GM18858 (cell line): ENCODE results near the gene KLHL30.

Experiments
- ATAC-seq: cut with Tn5 transposase; IDR thresholded peaks from one replicate; pipeline ENCODE4 v1.9.1; 2021; ENCODE audit not compliant: unreplicated experiment

The KLHL30 gene

GRCh38 chr2:238172439-238172838, 34.0 kb downstream of the KLHL30 start:
- no peak for ATAC-seq

GRCh38 chr2:238173692-238174091, 35.2 kb downstream of the KLHL30 start:
- ATAC-seq, result no peak

- no peak for ATAC-seq
Observed at GRCh38 chr2:238174291-238174690, 35.8 kb downstream of the KLHL30 start.

DNA sequence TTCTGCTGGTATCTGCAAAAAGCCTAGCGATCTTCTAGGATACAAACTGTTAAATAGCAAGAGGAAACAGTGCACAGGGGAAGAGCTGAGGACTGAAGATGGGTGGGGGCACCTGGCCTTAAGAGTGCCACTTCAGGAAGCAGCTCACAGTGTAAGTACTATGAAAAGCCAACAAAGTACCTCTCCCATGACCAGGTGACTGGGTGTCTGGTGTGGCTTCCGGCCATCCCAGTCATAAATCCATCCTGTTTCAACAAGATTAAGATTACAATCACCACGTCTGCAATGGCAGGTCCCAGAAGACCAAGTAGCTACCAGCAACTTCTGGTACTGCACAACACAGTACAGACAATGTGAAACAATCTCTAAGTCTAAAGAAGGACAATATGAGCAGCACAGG, 36.2 kb downstream of the KLHL30 start:
- ATAC-seq, result no peak

DNA sequence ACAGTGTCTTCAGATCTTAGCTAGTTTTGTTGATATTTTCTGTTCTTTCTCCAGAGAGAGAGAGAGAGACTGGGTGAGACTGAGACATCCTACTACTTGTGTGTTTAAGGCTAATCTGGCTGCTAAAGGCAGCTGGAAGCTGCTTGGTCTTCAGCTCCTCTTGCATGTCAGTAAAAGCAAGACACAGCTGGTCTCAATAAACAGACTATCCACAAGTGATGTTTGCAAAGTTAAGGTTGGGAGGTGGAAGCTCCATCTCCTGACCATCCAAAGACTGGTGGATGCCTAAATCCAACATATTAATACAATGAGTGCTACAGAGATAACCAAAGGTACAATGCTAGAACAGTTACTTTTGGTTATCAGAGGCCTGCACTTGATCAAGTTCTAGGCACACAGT, 38.1 kb downstream of the KLHL30 start:
- ATAC-seq, result no peak

DNA sequence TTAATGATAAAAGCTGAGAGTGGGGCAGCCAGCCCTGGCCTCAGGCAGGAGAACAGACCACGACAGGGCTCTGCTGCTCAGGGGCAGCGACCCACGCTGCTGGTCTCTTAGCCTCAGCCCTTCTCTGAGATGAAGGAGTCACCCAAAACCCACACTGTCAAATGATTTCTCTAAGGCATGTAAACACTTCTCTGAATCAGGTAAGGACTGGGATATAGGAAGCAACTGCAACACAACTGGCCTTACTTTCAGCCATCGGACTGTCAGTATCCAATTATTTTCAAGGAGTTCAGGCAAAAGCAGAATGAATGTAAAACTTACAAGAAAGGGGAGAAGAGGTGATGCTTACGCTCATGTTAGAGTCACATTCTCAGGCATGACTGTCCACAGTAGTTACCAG, 42.1 kb downstream of the KLHL30 start:
- no peak for ATAC-seq

- no peak for ATAC-seq
Observed at GRCh38 chr2:238182362-238182761, 43.9 kb downstream of the KLHL30 start.

GRCh38 chr2:238183821-238184220, 45.4 kb downstream of the KLHL30 start:
- ATAC-seq, result no peak

DNA sequence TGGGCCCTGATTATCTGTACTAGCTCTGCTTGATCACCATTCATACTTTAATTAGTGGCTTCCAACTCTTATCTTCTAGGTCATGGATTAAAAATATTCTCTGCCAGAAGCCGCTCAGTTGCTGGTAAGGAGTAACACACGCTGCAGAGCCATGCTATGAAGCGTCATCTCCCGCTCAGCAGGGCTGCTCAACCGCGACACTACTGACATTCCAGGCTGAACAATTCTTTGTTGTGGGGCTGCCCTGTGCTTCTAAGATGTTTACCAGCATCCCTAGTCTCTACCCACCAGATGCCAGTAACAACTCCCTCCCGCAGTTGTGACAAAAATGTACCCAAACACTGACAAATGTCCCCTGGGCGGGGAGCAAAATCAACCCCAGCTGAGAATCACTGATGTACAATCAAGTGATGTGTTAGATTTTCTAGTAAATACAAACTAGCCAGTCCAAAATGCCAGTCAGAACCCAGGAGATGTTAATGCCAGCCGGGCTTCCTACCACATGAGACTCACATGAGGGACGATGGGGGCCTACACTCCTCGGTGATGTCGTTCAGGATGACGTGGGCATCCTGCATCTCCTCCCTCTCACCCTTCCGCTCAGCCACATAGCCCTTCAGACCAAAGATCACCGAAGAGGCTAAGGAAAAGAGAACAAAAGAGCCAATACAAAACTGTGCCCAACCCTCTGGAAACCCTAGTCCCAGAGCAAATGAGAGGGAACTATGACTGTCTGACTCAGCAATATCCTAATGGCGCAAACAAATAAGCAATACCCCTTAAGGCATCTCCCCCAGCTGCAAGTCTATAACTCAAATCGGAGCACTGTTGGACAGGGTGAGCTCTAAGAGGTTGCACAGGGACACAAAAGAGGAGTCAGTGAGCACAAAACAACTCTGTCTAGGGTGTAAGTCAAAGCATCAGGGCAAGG, 49.4 kb downstream of the KLHL30 start:
- no peak for ATAC-seq

- no peak for ATAC-seq
Observed at GRCh38 chr2:238190445-238190844, 52.0 kb downstream of the KLHL30 start.
